Activated effector memory CD4-positive, alpha-beta T cell treated with anti-CD3 and anti-CD28 coated beads, Interleukin-2, amount 50 U/mL, for 16 hours (primary cell): ENCODE data around the gene MAPRE2.
"Not testable (repeated sequence)": the region's sequence is repeated elsewhere in the genome, so short reads cannot be mapped to it uniquely, and the experiment has no call there.

Experiments
- DNase-seq: peaks from one replicate; pipeline ENCODE4 v3.0.0-alpha.2; 2020

MAPRE2 gene

GRCh38 chr18:35127201-35127600 is 86.0 kb downstream of the MAPRE2 start:
- no peak for DNase-seq

- no peak for DNase-seq
These were observed 87.5 kb downstream of the MAPRE2 start for GRCh38 chr18:35128675-35129074.

GRCh38 chr18:35130236-35130635 is 89.0 kb downstream of the MAPRE2 start:
- DNase-seq: no peak

- DNase-seq: no peak
These were observed 90.3 kb downstream of the MAPRE2 start for GRCh38 chr18:35131387-35132020.

GRCh38 chr18:35132021-35132902 is 91.0 kb downstream of the MAPRE2 start:
- no peak for DNase-seq

- no peak for DNase-seq
These were observed 93.0 kb downstream of the MAPRE2 start for GRCh38 chr18:35134190-35134730.

GRCh38 chr18:35134791-35135531 is 93.7 kb downstream of the MAPRE2 start:
- DNase-seq: no peak

- DNase-seq: no peak
These were observed 95.0 kb downstream of the MAPRE2 start for GRCh38 chr18:35136248-35136647.

GRCh38 chr18:35136885-35137284 is 95.7 kb downstream of the MAPRE2 start:
- DNase-seq: no peak

- no peak for DNase-seq
These were observed 96.4 kb downstream of the MAPRE2 start for GRCh38 chr18:35137632-35138031.

- no peak for DNase-seq
These were observed 97.6 kb downstream of the MAPRE2 start for GRCh38 chr18:35138773-35139172.

GRCh38 chr18:35139517-35139916 is 98.3 kb downstream of the MAPRE2 start:
- DNase-seq: no peak

GRCh38 chr18:35141077-35141476 is 99.9 kb downstream of the MAPRE2 start:
- no peak for DNase-seq

GRCh38 chr18:35141567-35142274 is 100.5 kb downstream of the MAPRE2 start:
- no peak for DNase-seq

- DNase-seq: no peak
These were observed 101.0 kb downstream of the MAPRE2 start for GRCh38 chr18:35142275-35142615.

- DNase-seq: no peak
These were observed 102.7 kb downstream of the MAPRE2 start for GRCh38 chr18:35143622-35144596.

GRCh38 chr18:35144698-35145097 is 103.5 kb downstream of the MAPRE2 start:
- DNase-seq: no peak

GRCh38 chr18:35150195-35150594 is 109.0 kb downstream of the MAPRE2 start:
- DNase-seq: not testable (repeated sequence)

- DNase-seq: no peak
These were observed 112.5 kb downstream of the MAPRE2 start for GRCh38 chr18:35153609-35154272.

- no peak for DNase-seq
These were observed 114.3 kb downstream of the MAPRE2 start for GRCh38 chr18:35155398-35156117.
